NCI-H526 treated with DMSO at 0.1 percent for 48 hours (cell line): Measurements from ENCODE around the gene C5orf52.
"Not testable (repeated sequence)": the region's sequence is repeated elsewhere in the genome, so short reads cannot be mapped to it uniquely, and the experiment has no call there.

Experiments
- DNase-seq: peaks from one replicate; lab custom pipeline; 2025; lab: John Stamatoyannopoulos, UW

Gene C5orf52

DNA sequence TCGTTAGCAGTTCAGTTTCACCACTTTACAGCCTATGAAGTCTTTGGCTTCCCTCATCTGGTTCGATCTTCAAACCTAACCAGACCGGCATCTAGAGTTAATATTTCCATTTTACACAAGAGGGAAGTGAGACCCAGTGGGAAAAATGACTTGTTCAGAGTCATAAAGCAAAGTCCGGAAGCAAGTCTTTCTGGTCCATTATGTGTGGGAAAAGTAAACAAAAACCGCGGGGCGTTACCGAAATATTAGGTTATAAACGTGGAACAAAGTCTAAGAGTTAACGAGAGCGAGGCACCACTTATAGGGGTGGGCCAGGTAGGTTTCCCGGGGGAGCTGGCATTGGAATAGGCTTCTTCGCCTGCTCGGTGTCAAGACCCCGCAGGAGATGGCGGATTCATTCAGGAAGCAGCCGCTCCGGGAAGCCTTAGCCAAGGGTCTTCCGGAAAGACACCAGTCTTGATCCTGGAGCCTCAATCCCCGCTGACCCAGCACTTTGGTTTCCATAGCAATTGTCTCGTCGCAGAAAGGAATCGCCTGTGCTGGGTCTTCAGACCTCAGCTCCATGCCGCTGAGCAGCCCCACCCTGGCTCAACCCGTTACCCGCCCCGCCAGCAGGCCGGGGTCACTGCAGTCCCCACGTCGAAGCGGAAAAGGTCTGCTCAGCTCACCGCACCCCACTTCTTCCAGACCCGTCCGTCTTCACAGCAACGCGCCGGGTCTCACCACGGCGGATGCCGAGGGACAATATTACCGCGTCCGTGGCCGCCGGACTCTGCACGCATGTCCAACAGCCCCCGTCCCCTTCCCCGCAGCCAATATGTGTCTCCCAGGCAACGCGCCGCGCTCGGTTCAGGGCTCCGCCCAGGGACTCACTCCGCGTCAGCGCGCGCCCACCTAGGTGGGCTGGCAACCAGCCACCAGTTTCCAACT is at the start of gene C5orf52:
C5orf52 (plus strand) TSS at position 872 of the 930 bp plus-strand sequence. CDS start 82 bp downstream, outside the sequence.
- no peak for DNase-seq

DNA sequence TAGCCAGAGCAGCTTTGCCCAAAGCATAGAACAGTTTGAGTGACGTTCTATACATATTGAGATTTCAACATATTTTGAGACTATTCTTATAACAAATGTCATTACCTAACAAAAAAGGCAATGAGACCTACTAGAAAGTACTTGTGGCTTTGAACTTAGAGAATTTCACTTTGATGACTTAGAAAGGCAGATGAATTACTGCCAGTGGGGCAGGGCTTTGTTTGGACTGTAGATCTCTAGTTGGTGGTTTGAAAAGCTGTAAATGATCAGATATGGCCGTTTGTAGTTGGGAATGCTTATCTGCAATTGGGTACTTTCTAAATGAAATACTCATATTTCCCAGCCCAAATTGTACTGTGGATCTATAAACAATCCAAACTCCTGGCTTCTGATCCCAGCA is 47.2 kb upstream of the C5orf52 start:
- no peak for DNase-seq

DNA sequence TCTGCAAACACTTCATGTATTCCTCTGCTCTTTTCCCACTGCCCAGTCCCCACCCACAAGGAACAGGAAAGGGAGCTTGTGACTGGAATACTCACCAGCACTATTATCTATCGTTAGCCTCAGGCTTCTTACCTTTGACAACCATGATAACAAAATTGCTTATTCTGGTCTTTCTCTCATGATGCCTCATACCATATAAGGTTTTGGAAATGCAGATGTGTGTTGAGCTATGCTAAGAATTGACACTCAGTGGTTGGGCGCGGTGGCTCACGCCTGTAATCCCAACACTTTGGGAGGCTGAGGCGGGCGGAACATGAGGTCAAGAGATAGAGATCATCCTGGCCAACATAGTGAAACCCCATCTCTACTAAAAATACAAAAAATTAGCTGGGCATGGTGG is 44.5 kb upstream of the C5orf52 start:
- no peak for DNase-seq

DNA sequence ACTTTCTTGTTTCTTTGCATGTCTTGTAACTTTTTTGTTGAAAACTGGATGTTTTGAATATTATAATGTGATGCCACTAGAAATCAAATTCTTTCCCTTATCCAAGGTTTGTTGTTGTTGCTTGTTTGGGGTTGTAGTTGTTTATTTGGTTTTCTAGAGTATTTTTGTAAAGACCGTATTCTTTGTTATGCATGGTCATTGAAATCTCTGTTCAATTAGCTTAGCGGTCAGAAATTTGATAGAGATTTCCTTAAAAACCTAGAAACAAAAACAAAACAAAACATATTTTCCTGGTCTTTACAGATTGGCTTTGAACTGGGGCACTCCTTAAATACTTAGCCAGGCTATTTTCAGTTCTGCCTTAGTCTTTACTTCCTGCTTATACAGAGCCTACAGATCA is 41.0 kb upstream of the C5orf52 start:
- DNase-seq, result no peak

DNA sequence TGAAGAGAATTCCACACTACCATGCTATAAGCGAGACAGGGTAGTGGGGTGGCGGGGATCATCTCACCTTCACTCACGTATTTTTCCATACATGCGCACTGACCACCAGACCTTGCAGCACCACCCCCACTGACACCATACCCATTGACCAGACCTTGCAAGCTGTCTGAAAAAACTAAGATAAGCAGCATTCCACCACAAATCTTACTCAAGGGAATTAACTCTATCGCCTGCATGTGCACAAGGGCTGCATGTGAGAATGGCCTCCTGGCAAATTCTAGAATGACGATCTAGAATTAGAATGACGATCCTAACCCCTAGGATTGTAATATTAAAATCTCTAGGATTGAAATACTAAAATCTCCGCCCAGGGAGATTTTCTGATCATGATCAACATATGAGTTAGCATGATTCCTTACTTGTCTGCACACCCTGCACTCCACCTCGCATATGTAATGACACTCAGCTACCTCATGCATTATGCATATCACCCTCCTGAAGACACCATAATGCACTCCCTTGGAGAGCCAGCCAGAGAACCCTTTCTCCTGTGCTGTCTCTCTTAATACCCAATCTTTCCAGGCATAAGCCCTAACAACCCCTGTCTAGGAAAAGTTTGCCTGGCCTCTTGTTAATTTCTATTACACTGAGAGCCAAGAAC is 30.8 kb upstream of the C5orf52 start:
- DNase-seq, result no peak

DNA sequence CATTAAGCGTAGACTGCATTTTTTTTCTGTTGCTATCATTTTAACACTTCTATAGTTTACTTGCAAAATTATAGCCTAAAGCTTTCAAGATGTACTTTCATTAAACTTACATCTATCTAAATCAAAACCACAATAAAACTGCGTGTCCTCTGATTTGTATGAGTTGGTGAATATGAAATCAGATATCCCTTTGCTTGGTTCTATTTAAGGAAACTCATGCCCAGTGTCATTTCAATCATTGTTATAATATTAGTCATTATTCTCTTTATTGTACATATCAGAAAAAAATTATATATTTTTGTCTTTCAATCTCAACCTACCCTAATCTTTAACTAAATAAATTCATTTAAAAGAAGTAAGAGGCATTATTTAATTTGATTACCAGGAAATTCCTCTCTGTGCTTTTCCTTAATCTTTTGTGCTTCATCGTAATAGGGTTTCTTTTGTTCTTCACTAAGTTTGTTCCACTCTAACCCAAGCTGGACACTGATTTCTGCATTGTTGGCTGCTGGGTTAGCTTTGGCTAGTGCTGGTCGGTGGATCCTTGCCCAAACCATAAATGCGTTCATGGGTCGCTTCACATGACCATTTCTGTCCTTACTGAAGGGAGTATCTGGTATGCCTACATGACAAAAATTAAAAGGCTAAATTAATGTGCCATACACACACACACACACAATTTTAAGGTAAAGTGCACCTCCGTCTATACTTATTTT is 22.9 kb upstream of the C5orf52 start:
- no peak for DNase-seq

DNA sequence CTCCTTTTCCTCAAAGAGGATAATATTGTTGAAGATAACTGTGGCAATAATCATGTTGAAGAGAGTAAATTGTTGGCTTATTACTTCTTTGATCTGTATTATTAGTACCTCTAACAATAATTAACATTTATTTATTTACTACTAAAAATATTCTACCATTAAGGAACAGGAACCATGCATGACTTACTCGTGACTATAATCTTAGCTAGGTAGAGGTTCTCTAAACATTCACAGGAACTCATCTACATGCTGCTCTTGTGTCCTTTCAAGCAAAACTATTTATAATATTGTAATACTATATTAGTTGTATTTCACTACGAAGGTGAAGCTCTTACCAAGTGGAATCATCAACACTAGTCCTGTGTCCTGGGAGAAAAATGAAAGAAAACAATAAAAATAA is 22.2 kb upstream of the C5orf52 start:
- DNase-seq, result no peak

DNA sequence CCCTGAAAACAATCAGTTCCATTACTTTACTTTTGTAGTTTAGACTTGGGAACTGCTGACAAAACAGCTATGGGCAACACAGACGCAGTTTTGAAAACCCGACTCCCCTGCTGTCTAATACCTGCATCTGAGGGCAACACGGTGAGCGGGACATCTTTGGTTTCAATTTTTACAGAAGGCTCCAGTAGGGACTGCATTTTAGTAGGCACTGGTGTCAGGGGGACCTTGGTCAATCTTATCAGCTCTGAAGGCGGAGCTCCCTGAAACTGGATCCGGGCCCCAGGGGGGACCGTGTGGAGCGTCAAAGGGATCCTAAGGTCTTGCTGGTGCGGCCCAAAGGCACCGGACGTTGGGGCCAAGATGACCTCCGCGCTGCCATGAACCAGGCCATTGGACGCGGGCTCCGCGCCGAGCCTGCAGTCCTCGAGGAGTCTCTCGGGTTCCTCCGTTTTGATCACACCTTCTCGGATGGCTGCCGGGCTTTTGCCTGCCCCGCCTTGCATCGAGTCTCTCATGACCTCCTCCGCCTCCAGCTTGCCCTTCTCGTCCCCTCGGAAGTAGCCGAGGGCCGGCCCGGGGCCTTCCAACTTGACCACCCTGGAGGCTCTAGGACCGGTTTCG is 20.2 kb upstream of the C5orf52 start:
- no peak for DNase-seq

DNA sequence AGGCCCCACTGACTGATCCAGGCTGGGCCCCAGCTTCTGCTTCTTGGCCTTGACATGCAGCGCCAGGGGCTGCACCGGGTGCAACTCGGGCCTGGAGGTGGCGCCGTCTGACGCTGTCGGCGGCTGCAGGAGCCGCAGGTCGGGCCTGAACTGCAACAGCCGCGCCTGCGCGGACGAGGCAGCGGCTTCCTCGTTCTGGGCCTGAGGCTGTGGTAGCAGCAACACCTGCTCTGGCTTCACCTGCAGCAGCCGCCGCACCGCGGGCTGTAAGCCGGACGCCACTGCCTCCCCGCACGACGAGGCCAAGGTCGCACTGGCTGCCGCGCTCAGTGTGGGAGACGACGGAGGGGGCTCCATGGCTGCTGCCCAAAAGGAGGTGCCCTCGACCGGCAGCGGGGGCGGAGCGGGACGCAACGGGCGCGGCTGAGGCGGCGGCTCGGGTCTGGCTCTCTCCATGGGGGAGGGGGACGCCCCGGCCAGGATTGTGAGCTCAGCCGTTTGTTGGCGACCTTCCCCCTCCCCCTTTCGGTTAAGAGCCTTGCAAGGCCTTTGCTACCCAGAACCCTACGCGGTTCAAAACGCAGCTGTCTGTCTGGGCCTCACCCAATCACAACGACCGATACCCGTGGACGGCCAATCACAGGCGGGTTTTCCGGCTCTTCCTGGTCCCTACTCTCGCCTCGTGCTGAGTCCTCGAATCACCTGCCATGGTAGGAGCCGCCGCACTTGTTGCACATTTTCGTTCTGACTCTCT is 19.5 kb upstream of the C5orf52 start:
- peak; percentile 56 for DNase-seq

DNA sequence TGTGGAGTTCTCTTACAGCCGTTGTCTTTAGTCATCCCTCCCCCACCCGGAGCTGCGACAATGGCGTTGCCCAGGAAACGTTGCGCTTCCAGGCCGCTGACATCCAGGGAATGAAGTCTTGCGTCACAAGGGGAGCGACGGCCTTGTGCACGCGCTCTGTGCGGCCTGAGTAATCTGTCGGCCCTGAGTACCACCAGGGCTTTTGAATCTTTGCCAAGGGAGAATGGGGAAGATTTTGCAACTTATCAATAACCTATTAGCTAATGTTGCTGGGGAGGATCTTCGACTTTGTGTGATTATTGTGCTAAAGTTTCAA is 19.0 kb upstream of the C5orf52 start, which contains the start of gene SOX30:
SOX30 (minus strand) TSS at position 62 of the 316 bp plus-strand sequence. CDS start 360 bp downstream, outside the sequence.
- DNase-seq, result no peak

DNA sequence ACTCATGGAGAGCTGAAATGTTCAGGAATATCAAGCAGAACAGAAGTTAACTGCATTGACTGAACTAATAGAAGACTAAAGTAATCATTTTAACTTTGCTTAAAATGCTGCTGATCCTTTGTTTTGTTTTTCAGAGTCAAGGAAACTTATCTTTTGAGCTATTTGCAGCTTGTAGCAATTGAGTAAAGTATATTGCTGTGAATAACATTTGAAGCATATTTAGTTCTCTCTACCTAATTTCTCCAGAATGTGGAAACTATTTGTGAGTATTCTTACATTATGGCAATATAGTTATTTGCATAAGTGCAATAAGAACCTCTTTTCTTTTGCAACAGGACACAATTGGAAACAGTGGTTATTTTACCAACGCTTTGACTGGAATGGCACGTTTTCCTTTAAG is 13.8 kb upstream of the C5orf52 start:
- no peak for DNase-seq

DNA sequence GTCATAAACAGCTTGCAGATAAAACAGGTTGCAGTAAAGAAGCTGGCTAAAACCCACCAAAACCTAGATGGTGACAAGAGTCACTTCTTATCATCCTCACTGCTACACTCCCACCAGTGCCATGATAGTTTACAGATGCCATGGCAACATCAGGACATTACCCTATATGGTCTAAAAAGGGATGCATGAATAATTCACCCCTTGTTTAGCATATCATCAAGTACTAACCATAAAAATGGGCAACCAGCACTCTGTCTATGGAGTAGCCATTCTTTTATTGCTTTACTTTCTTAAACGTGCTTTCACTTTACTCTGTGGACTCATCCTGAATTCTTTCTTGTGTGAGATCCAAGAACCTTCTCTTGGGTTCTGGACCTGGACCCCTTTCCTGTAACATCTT is 12.4 kb upstream of the C5orf52 start:
- no peak for DNase-seq

DNA sequence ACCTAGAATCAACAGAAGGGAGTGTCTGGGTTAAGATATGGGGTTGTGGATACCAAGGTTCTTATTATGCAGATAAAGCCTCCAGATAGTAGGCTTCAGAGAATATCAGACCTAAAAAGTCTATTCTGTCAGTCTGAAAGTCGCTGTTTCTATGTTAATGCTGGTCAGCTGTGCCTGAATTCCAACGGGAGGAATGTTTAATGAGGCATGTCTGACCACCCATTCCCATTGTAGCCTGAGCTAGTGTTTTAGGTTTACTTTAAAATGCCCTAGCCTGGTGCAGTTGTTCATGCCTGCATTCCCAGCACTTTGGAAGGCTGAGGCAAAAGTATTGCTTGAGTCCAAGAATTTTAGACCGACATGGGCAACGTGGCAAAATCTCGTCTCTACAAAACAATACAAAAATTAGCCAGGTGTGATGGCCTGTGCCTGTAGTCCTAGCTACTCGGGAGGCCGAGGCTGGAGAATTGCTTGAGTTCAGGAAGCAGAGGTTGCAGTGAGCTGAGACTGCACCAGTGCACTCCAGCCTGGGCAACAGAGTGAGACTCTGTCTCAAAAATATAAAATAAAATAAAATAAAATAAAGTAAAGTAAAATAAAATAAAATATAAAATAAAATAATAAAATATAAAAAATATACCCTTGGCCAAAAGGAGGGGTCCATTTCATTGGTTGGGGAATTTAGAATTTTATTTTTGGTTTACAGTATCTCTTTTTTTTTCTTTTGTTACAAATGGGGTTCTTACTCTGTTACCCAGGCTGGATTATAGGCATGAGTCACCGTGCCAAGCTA is 11.3 kb upstream of the C5orf52 start:
- DNase-seq, result no peak

DNA sequence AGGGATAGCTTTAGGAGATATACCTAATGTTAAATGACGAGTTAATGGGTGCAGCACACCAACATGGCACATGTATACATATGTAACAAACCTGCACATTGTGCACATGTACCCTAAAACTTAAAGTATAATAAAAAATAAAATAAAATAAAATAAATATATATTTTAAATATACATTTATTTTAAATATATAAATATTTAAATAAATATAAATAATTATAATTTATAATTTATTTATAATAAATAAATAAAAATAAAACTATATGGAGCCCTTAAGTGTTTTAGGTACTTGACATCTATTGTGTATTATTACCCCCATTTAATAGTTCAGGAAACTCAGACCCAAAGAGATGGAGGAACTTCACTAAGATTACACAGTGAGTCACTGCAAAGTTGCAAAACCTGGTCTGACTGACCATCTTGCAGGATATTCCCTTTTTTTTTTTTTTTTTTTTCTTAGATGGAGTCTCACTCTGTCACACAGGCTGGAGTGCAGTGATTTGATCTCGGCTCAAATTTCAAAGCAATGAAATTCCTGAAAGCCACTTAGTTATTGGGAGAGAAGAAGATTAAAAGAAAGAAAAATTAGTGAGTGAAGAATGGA is 5.8 kb upstream of the C5orf52 start:
- no peak for DNase-seq

DNA sequence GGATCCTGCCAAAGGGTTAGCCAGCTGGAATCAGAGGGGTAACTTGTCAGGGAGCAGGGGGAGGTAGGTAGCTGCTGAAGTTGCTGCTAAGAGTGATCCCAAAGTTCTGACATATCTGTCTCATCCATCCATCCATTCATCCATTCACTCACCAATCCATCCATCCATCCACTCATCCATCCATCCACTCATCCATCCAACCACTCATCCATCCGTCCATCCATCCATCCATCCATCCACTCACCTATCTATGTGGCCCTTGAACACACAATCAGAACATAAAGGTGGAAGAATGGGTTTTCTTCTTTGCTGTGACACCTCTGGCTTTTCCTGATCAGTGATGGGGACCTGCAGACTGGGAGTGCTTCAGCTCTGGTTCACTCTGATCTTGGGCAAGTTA is 3.0 kb upstream of the C5orf52 start:
- no peak for DNase-seq

DNA sequence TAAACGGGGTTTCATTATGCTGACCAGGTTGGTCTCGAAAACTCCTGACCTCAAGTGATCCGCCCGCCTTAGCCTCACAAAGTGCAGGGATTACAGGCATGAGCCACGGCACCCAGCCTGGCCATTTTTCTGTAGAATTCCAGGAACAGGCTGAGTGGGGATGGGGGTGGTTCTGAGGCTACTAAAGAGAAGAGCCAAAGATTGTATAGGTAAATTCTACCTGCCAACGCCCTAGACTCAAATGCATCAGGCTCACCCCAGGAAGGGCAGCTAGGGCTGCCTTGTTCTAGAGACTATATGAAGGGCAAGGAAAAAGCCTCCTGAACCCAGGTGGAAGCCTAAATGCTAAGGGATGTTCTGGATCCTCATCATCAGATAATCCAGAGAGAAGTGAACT is 1.6 kb upstream of the C5orf52 start:
- DNase-seq, result no peak

DNA sequence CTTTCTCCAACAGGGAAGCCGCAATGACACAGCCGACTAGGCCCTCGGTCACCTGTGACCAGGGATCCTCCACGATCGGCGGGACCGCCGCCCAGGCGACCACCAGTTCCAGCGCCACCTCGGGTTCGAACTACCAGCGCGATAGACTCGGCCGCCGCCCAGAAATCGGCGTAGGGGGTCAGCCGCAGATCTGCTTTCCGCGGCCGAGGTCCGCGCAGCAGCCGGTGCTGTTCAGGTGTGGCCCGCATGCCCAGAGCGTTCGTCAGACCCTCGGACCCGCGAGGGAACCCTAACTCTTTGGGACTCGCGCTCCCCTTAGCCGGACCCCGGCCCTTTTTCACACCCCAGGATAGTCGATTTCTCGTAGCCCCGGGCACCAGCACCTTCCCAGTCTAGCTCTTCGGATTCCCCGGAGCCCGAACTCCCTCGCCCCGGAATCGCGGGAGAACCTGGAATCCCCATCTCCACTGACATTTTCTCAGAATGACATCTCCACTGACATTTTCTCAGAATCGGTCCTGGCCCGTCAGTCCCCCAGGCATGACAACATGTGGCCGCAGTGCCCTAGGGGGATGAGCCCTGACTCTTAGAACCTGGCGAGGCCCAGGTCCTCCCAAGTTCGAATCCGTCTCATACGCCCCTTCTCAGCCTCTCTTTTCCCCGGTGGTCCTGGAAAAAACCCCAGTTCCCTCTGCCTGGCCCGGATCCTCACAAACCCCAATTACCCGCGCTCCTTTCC is 428 bp downstream of the C5orf52 start:
- no peak for DNase-seq

DNA sequence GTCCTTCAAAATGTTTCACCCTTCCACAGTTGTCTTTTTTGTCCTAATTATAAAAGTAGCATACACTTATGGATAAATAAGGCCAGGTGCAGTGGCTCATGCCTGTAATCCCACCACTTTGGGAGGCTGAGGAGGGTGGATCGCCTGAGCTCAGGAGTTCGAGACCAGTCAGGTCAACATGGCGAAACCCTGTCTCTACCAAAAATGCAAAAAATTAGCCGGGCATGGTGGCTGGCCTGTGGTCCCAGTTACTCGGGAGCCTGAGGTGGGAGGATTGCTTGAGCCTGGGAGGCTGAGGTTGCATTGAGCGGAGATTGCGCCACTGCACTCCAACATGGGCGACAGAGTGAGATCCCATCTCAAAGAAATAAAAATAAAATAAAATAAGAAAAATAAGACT is 1.6 kb downstream of the C5orf52 start:
- DNase-seq, result no peak

DNA sequence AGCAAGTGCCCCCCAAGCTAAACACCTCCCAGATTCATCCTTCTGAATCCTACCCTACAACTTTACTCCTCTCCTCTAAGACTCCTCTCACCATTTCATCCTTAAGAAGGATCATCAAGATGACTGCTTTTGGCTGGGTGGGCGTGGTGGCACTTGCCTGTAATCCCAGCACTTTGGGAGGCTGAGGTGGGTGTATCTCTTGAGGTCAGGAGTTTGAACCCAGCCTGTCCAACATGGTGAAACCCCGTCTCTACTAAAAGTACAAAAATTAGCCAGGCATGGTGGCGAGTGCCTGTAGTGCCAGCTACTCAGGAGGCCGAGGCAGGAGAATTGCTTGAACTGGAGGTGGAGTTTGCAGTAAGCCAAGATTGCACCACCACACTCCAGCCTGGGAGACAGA is 3.0 kb downstream of the C5orf52 start:
- not testable (repeated sequence) for DNase-seq

DNA sequence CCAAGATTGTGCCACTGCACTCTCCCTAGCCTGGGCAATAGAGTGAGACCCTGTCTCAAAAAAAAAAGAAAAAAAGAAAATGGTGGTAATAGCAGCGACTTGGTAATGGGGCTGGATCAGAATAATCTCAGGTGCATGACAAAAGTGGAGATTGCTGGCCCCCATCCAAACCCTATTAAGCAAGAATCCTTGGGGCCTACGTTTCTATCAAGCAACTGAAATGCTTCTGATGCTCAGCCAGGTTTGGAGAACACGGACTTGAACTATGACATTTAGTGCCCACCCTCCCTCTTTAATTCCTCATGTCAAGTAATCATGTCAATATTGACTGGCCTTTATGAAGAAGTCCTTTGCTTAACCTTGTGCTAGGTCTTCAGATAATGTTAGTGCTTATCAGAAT is 6.6 kb downstream of the C5orf52 start:
- DNase-seq, result no peak
